ENCODE results near the gene INO80E.

DNA sequence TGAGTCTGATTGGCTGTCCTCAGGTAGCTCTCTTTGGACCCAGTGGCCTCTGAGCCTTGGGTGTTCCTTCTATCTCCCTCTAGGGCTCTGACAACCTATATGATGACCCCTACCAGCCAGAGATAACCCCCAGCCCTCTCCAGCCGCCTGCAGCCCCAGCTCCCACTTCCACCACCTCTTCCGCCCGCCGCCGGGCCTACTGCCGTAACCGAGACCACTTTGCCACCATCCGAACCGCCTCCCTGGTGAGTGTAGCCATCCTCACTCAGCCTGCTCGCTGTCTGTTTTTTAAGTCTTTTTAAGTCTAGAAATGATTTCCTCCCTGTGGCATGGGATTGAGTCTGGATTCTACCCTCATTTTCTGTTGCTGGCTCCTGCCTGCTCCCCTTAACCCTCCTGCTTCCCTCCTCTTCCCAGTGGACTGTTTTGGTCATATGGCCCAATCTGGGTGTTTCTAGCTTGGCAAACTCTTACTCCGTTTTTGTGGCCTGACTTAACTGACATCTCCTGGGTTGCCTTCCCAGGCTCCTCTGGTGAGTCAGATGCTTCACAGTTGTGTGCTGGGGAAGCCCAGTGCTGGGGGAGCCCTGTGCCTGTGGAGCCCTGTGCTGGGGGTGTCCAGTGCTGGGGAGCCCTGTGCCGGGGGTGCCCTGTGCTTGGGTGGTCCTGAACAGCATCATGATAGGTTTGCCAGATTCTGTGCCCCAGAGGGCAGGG lies 12.5 kb upstream of the INO80E start:
- no peak for TF ChIP-seq POLR2AphosphoS5 (IDR thresholded peaks at IDR 0.05)
- TF ChIP-seq, protein P1, sequence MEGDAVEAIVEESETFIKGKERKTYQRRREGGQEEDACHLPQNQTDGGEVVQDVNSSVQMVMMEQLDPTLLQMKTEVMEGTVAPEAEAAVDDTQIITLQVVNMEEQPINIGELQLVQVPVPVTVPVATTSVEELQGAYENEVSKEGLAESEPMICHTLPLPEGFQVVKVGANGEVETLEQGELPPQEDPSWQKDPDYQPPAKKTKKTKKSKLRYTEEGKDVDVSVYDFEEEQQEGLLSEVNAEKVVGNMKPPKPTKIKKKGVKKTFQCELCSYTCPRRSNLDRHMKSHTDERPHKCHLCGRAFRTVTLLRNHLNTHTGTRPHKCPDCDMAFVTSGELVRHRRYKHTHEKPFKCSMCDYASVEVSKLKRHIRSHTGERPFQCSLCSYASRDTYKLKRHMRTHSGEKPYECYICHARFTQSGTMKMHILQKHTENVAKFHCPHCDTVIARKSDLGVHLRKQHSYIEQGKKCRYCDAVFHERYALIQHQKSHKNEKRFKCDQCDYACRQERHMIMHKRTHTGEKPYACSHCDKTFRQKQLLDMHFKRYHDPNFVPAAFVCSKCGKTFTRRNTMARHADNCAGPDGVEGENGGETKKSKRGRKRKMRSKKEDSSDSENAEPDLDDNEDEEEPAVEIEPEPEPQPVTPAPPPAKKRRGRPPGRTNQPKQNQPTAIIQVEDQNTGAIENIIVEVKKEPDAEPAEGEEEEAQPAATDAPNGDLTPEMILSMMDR (IDR thresholded peaks at IDR 0.05 in 8 of 11, conservative IDR thresholded peaks at IDR 0.05 in 3 of 11) = no peak
- no peak for TF ChIP-seq POLR2A (IDR thresholded peaks at IDR 0.05)
